Tibial artery (tissue), 4 donors: ENCODE data around the gene PRPF19.

Experiments
- DNase-seq, 2 donors: peaks; one replicate each; pipeline ENCODE4 v3.0.0-alpha.2; 2019
- H3K27ac ChIP-seq, 2 donors: fragments of 200-600 bp; sonication (generic) in 1 of 2; 1 replicate in 1 of 2; 2 replicates in 1 of 2; pipeline ENCODE4 v1.5.1; 2018 to 2019; ENCODE audit warnings: mild to moderate bottlenecking in 1 of 2
- H3K27me3 ChIP-seq, 2 donors: fragments of 200-600 bp; sonication (generic) in 1 of 2; one replicate each; pipeline versions ENCODE4 v1.5.1 to v1.6.0; 2016 to 2019
- H3K36me3 ChIP-seq, 3 donors: fragments of 200-600 bp; sonication (generic) in 2 of 3; one replicate each; pipeline ENCODE4 v1.5.1; 2016 to 2019; ENCODE audit warnings: mild to moderate bottlenecking in 2 of 3
- H3K4me1 ChIP-seq, 4 donors: fragments of 200-600 bp; sonication (generic) in 2 of 4; 1 replicate in 3 of 4; 2 replicates in 1 of 4; pipeline ENCODE4 v1.5.1; 2016 to 2019
- H3K4me3 ChIP-seq, 2 donors: fragments of 200-600 bp; sonication (generic) in 1 of 2; 1 replicate in 1 of 2; 2 replicates in 1 of 2; pipeline ENCODE4 v1.5.1; 2018 to 2019; ENCODE audit warnings: mild to moderate bottlenecking in 2 of 2
- H3K9me3 ChIP-seq, 3 donors: fragments of 200-600 bp; sonication (generic) in 1 of 3; one replicate each; pipeline ENCODE4 v1.5.1; 2016 to 2019
- intact Hi-C: fragments of 100-400 bp; cut with DNase I; formaldehyde crosslinking; loops from one replicate; pipeline ENCODE4 v1.15.0; 2023; ENCODE audit warnings: low total_unique reads
- TF ChIP-seq, protein P1 (sequence below), 2 experiments: fragments of 200-600 bp in 1 of 2; fragments of 450-650 bp in 1 of 2; IDR thresholded peaks; one replicate each; pipeline ENCODE4 v1.5.1; 2017 to 2019; ENCODE audit warnings: antibody characterized with exemption in 2 of 2, mild to moderate bottlenecking in 1 of 2, moderate library complexity in 1 of 2

Gene PRPF19

DNA sequence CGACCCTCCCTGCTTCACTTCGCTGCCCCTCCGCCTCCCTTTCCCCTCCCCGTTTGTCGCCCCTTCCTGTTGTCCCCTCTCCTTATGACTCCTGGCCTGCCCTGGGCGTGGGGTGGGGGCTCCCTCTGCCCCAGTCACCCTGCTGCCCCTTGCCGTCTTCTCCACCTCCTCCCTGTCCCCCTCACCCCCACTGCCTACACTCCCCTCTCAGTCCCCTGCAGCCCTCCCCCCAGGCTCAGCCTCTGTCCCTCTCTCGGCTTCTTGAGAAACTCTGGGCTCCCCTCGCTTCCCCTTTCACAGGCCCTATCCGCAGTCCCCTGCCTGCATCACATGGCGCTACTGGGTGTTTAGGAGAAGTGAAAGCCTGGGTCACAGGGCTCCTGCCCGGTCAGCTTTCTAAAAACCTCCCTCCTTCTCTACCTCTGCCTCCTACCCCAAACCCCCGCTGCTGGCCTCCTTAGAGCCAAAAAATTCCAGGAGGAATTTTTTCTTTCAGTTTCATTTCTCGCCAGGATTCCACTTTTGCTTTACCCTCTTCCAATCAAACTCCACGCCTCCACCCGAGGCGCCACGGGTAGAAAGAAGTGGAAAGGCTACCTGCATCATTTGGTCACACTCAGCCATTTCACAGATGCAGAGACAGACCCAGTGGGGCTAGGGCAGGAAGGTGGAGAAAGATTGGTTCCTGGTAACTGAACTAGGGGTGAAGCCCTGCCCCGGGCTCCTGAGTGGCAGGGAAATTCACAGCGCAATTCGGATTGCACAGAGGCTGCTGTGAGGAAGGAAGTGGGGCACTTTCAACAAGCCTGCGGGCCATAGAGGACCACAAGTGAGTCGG lies 45.7 kb upstream of the PRPF19 start, which contains the start of gene SLC15A3:
Gene SLC15A3 (minus strand): TSS at position 273 of the 838 bp plus-strand sequence. CDS start 625 bp downstream, outside the sequence.
- Histone ChIP-seq H3K27ac (peak within 1 kb of the TSS; percentile 78 to 81), H3K4me3 (peak within 1 kb of the TSS; percentile 60), H3K27me3 (no peaks in the 10 kb centered on the region), H3K4me1 (peaks cover 0 to 25% (median 6%) of the 10 kb centered on the region in 4 donors), H3K9me3 (no peaks in the 10 kb centered on the region), H3K36me3 (no peaks in the 10 kb centered on the region)
- DNase-seq: peak; percentile 86 to 88
- intact Hi-C loops: no loop called here
- TF ChIP-seq, protein P1, sequence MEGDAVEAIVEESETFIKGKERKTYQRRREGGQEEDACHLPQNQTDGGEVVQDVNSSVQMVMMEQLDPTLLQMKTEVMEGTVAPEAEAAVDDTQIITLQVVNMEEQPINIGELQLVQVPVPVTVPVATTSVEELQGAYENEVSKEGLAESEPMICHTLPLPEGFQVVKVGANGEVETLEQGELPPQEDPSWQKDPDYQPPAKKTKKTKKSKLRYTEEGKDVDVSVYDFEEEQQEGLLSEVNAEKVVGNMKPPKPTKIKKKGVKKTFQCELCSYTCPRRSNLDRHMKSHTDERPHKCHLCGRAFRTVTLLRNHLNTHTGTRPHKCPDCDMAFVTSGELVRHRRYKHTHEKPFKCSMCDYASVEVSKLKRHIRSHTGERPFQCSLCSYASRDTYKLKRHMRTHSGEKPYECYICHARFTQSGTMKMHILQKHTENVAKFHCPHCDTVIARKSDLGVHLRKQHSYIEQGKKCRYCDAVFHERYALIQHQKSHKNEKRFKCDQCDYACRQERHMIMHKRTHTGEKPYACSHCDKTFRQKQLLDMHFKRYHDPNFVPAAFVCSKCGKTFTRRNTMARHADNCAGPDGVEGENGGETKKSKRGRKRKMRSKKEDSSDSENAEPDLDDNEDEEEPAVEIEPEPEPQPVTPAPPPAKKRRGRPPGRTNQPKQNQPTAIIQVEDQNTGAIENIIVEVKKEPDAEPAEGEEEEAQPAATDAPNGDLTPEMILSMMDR (IDR thresholded peaks at IDR 0.05): no peak

GRCh38 chr11:60951606-60951903 lies 45.2 kb upstream of the PRPF19 start:
- Histone ChIP-seq H3K27me3 (no peaks in the 10 kb centered on the region), H3K36me3 (peaks cover 0 to 2% (median under 1%) of the 10 kb centered on the region in 3 donors), H3K27ac (peak overlapping the region; percentile 78 to 81), H3K4me1 (peaks cover 0 to 25% (median 6%) of the 10 kb centered on the region in 4 donors), H3K4me3 (peak overlapping the region; percentile 60), H3K9me3 (no peaks in the 10 kb centered on the region)
- intact Hi-C loops: no loop called here
- no peak for DNase-seq
- TF ChIP-seq, protein P1 (IDR thresholded peaks at IDR 0.05): no peak

- DNase-seq: peak in 1 of 2 donors; percentile 54
- H3K27ac ChIP-seq: peak overlapping the region; percentile 78 to 81
- no peaks in the 10 kb centered on the region for H3K9me3 ChIP-seq
- H3K4me3 ChIP-seq: peak overlapping the region; percentile 60
- TF ChIP-seq, protein P1 (IDR thresholded peaks at IDR 0.05): no peak
- no peaks in the 10 kb centered on the region for H3K27me3 ChIP-seq
- H3K4me1 ChIP-seq: peaks cover 0 to 25% (median 6%) of the 10 kb centered on the region in 4 donors
- peaks cover 0 to 7% (median 5%) of the 10 kb centered on the region in 3 donors for H3K36me3 ChIP-seq
- intact Hi-C loops: no loop called here
Measured at GRCh38 chr11:60950933-60951605, 44.7 kb upstream of the PRPF19 start.

DNA sequence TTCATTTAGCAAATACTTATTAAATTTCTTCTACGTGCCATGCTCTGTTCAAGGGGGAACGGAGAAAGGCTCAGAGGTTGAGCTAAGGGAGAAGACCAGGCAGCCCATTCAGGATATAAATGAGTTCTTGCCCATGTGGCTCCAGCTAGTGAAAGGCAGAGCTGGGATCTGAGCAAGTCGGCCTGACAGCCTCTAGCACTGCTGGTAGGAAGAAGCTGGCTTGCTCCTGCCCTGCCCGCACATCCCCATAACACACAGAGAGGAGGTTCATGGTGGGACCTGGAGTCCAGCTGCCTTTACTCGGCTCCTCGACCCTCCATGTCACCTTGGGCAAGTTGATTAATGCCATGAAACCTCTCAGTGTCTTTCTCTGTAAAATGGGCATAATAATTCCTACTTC lies 43.6 kb upstream of the PRPF19 start:
- no peak overlapping the region for H3K27ac ChIP-seq
- no peaks in the 10 kb centered on the region for H3K27me3 ChIP-seq
- intact Hi-C loops: no loop called here
- H3K4me1 ChIP-seq: peaks cover 0 to 25% (median 6%) of the 10 kb centered on the region in 4 donors
- no peak for DNase-seq
- H3K9me3 ChIP-seq: no peaks in the 10 kb centered on the region
- peak overlapping the region; percentile 60 for H3K4me3 ChIP-seq
- H3K36me3 ChIP-seq: peaks cover 0 to 13% (median 6%) of the 10 kb centered on the region in 3 donors
- TF ChIP-seq, protein P1 (IDR thresholded peaks at IDR 0.05): no peak

DNA sequence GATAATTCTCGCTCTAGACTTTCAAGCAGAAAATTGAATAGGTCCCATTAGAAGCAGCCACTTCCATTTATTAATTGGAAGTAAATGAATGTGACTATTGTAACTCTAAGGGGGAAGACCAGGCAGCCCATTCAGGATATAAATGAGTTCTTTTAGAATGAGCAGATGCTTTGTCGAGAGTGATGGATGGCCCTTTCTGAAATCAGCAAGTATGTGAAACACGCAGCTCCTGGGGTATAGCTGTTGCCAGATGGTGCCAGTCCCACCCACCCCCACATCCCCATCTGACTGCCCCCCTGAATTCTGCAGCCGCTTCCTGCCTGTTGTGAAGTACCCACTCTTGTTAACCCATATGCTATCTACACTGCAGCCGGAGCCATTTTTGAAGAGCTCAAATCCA lies 41.9 kb upstream of the PRPF19 start:
- intact Hi-C loops: no loop called here
- no peak overlapping the region for H3K27ac ChIP-seq
- peaks cover 0 to 21% (median 10%) of the 10 kb centered on the region in 3 donors for H3K36me3 ChIP-seq
- no peaks in the 10 kb centered on the region for H3K27me3 ChIP-seq
- no peaks in the 10 kb centered on the region for H3K9me3 ChIP-seq
- H3K4me1 ChIP-seq: peaks cover 0 to 25% (median 6%) of the 10 kb centered on the region in 4 donors
- TF ChIP-seq, protein P1 (IDR thresholded peaks at IDR 0.05): no peak
- DNase-seq: no peak
- H3K4me3 ChIP-seq: no peak overlapping the region
